IMR-90 (cell line): ENCODE measurements around the gene ASB6. TPM values are rescaled to one million over a fixed set of nuclear protein-coding genes. Genes with fewer than 3 reads are reported as not detected.

ENCODE experiments used
- ATAC-seq: fragments of 200-7000 bp; cut with Tn5 transposase; 2 replicates; pipeline ENCODE4 v1.9.1; 2020; ENCODE audit warnings: low read depth, mild to moderate bottlenecking, moderate library complexity
- BruUV-seq: library from RNA; stranded (reverse); fragments of 400-500 nt; replicated peaks from 2 replicates; lab custom pipeline; 2021; lab: Mats Ljungman, UMichigan
- CTCF ChIA-PET: fragments of 300-600 bp; formaldehyde crosslinking; extraction: SDS; loops from one replicate; lab custom pipeline; 2021; ENCODE audit warnings: antibody characterized with exemption; lab: Yijun Ruan, JAX
- POLR2A ChIA-PET: fragments of 300-600 bp; sonication (Branson Sonifier 250); formaldehyde crosslinking; loops from one replicate; lab custom pipeline; 2022; ENCODE audit warnings: antibody characterized with exemption; ENCODE audit not compliant: unreplicated experiment; lab: Charles Lee
- DNase-seq: peaks from one replicate; pipeline ENCODE4 v3.0.0; 2013
- H2AFZ ChIP-seq: replicated peaks from 2 replicates; pipeline ENCODE3; 2013; ENCODE audit warnings: low read length, mild to moderate bottlenecking; ENCODE audit not compliant: poor library complexity
- H2AK5ac ChIP-seq: 2 replicates; pipeline ENCODE4 v1.6.1; 2013; ENCODE audit warnings: low read depth, low read length, inconsistent platforms
- H2AK9ac ChIP-seq: replicated peaks from 2 replicates; pipeline ENCODE3; 2013; ENCODE audit warnings: mild to moderate bottlenecking, low read depth, low read length, moderate library complexity; ENCODE audit not compliant: poor library complexity
- H2BK120ac ChIP-seq: 2 replicates; pipeline ENCODE4 v1.6.1; 2013; ENCODE audit warnings: low read depth, low read length, inconsistent platforms
- H2BK15ac ChIP-seq: 3 replicates; pipeline ENCODE4 v1.6.1; 2013; ENCODE audit warnings: low read depth, low read length, inconsistent platforms
- H2BK20ac ChIP-seq: 2 replicates; pipeline ENCODE4 v1.6.1; 2013; ENCODE audit warnings: low read depth, mild to moderate bottlenecking, inconsistent platforms, low read length, moderate library complexity
- H2BK5ac ChIP-seq: 2 replicates; pipeline ENCODE4 v1.6.1; 2013; ENCODE audit warnings: mild to moderate bottlenecking, low read depth, low read length, inconsistent platforms; ENCODE audit not compliant: poor library complexity, severe bottlenecking
- H3K14ac ChIP-seq: replicated peaks from 2 replicates; pipeline ENCODE4 v1.6.1; 2013; ENCODE audit warnings: low read depth, low read length, inconsistent platforms
- H3K18ac ChIP-seq: 2 replicates; pipeline ENCODE4 v1.6.1; 2013; ENCODE audit warnings: low read depth, low read length, control low read depth
- H3K23ac ChIP-seq: 2 replicates; pipeline ENCODE4 v1.6.1; 2013; ENCODE audit warnings: low read depth, low read length, inconsistent platforms
- H3K27ac ChIP-seq: 2 replicates; pipeline ENCODE4 v1.5.1; 2013; ENCODE audit warnings: mild to moderate bottlenecking, control low read depth, low read length; ENCODE audit not compliant: insufficient read depth
- H3K27me3 ChIP-seq: 2 replicates; pipeline ENCODE4 v1.6.1; 2013; ENCODE audit warnings: low read length; ENCODE audit not compliant: control insufficient read depth, insufficient read depth
- H3K36me3 ChIP-seq: 2 replicates; pipeline ENCODE4 v1.6.1; 2013; ENCODE audit warnings: low read length, mixed read lengths; ENCODE audit not compliant: control insufficient read depth, insufficient read depth
- H3K4ac ChIP-seq: 2 replicates; pipeline ENCODE4 v1.6.1; 2013; ENCODE audit warnings: low read depth, low read length, inconsistent platforms
- H3K4me1 ChIP-seq: 2 replicates; pipeline ENCODE4 v1.6.1; 2013; ENCODE audit warnings: low read length, mixed read lengths; ENCODE audit not compliant: control insufficient read depth, insufficient read depth
- H3K4me2 ChIP-seq: 2 replicates; pipeline ENCODE4 v1.6.1; 2013; ENCODE audit warnings: low read depth, mild to moderate bottlenecking, control low read depth, low read length, moderate library complexity
- H3K4me3 ChIP-seq: 2 replicates; pipeline ENCODE4 v1.5.1; 2013; ENCODE audit warnings: low read depth, mild to moderate bottlenecking, control low read depth, low read length, moderate library complexity; ENCODE audit not compliant: insufficient read depth
- H3K56ac ChIP-seq: 2 replicates; pipeline ENCODE4 v1.6.1; 2013; ENCODE audit warnings: low read length, inconsistent platforms; ENCODE audit not compliant: insufficient read depth; ENCODE audit errors: extremely low read depth
- H3K79me1 ChIP-seq, 2 experiments: 2 replicates each; pipeline ENCODE4 v1.6.1; 2013; ENCODE audit warnings: low read length in 2 of 2, inconsistent platforms in 1 of 2, low read depth in 1 of 2
- H3K9ac ChIP-seq: 2 replicates; pipeline ENCODE4 v1.6.1; 2013; ENCODE audit warnings: low read depth, low read length, control low read depth
- H3K9me1 ChIP-seq: 2 replicates; pipeline ENCODE4 v1.6.1; 2013; ENCODE audit warnings: low read length, inconsistent platforms; ENCODE audit not compliant: insufficient read depth
- H3K9me3 ChIP-seq: 2 replicates; pipeline ENCODE4 v1.6.1; 2013; ENCODE audit warnings: low read length; ENCODE audit not compliant: control insufficient read depth, insufficient read depth
- H4K20me1 ChIP-seq: 2 replicates; pipeline ENCODE4 v1.6.1; 2013; ENCODE audit warnings: low read length, inconsistent platforms; ENCODE audit not compliant: insufficient read depth
- H4K5ac ChIP-seq: 2 replicates; pipeline ENCODE4 v1.6.1; 2013; ENCODE audit warnings: mild to moderate bottlenecking, low read depth, low read length, control low read depth
- H4K8ac ChIP-seq, 2 experiments: 2 replicates each; pipeline ENCODE4 v1.6.1; 2013; ENCODE audit warnings: low read depth in 2 of 2, low read length in 2 of 2, control low read depth in 1 of 2, inconsistent platforms in 1 of 2
- H4K91ac ChIP-seq: 2 replicates; pipeline ENCODE4 v1.6.1; 2013; ENCODE audit warnings: low read depth, low read length, inconsistent platforms; ENCODE audit not compliant: insufficient read depth
- NFE2L2 ChIP-seq: fragments of 150-350 bp; IDR thresholded peaks from 2 replicates; pipeline ENCODE4 v1.6.1; 2016; ENCODE audit warnings: low read depth, mild to moderate bottlenecking, low read length
- USF2 ChIP-seq: fragments of 150-350 bp; IDR thresholded peaks from 2 replicates; pipeline ENCODE4 v1.6.1; 2017; ENCODE audit warnings: mild to moderate bottlenecking, antibody characterized with exemption, low read length, low read depth
- WGBS, 2 experiments: methylation state at CpG; one replicate each; pipeline versions ENCODE4 v1.1.5 to v1.1.7; 2013; ENCODE audit warnings: missing lambda C conversion rate in 2 of 2; ENCODE audit not compliant: insufficient read length in 1 of 2; ENCODE audit errors: extremely low coverage in 2 of 2; 5-methylcytosine and 5-hydroxymethylcytosine counted together
- dilution Hi-C: fragments of 300-500 bp; cut with HindIII; formaldehyde crosslinking; loops from one replicate; pipeline ENCODE4 v1.14.3; 2018; ENCODE audit warnings: low sequenced_read_pairs; ENCODE audit not compliant: unreplicated experiment
- in situ Hi-C: fragments of 300-500 bp; cut with MboI; formaldehyde crosslinking; loops from 3 replicates; pipeline ENCODE4 v1.14.3; 2019; ENCODE audit warnings: low sequenced_read_pairs, inconsistent platforms, mixed read lengths
- intact Hi-C: fragments of 100-400 bp; cut with micrococcal nuclease; formaldehyde crosslinking; loops from 2 replicates; pipeline ENCODE4 v1.10.0; 2022
- polyA plus RNA-seq, 3 experiments: library from polyadenylated mRNA; depleted of rRNA; stranded (reverse); fragments of >200 nt; gene quantifications; 2 replicates each; pipeline ENCODE4 v1.2.3, GENCODE V29; 2012; ENCODE audit warnings: low replicate concordance in 1 of 3
- total RNA-seq: library from RNA; depleted of rRNA; stranded (reverse); fragments of >200 nt; gene quantifications from 2 replicates; pipeline ENCODE4 v1.2.3, GENCODE V29; 2012

Gene ASB6
- total and polyA plus RNA-seq, 2 of the 4 experiments (the other 2 are of a cell fraction), result 9.7 to 28.9 TPM

GRCh38 chr9:129586685-129587084 lies 55.3 kb downstream of the ASB6 start:
- BruUV-seq, result no TSS peak
- Histone ChIP-seq H3K4me2 (no peak overlapping the region), H2AK9ac (peak overlapping the region; percentile 23), H3K9me3 (no peaks in the 10 kb centered on the region), H2BK15ac (no peak overlapping the region), H2BK5ac (no peak overlapping the region), H4K20me1 (no peaks in the 10 kb centered on the region), H4K91ac (no peak overlapping the region), H2BK120ac (peak overlapping the region; percentile 38; the same call in 1 of the 2 replicates), H3K27me3 (no peaks in the 10 kb centered on the region), H3K23ac (no peak overlapping the region; the same call in 1 of the 2 replicates), H3K56ac (no peak overlapping the region), H2AFZ (peak overlapping the region; percentile 47), H2AK5ac (peak overlapping the region; percentile 90), H3K4me1 (peaks cover 13% of the 10 kb centered on the region), H3K9me1 (peaks cover 9% of the 10 kb centered on the region; the same call in 1 of the 2 replicates), H3K27ac (no peak overlapping the region), H3K18ac (no peak overlapping the region), H3K36me3 (no peaks in the 10 kb centered on the region), H3K9ac (no peak overlapping the region), H2BK20ac (no peak overlapping the region), H4K5ac (peak overlapping the region; percentile 42; the same call in 1 of the 2 replicates), H3K14ac (0 out of 2 replicates have a peak overlapping the region, but pooled peaks have one; percentile 15), H3K79me1 (no peaks in the 10 kb centered on the region), H4K8ac (peak overlapping the region in 1 of 2 experiments; percentile 15; a peak in 1 of 4 replicates), H3K4ac (peak overlapping the region; percentile 47), H3K4me3 (no peak overlapping the region)
- dilution Hi-C loops (no loop called here), intact Hi-C loops (no loop called here), in situ Hi-C loops (no loop called here)
- DNase-seq (no peak), ATAC-seq (peak; percentile 59)
- WGBS, 2 experiments, result 49% methylated on average over 3 of the region's 8 CpGs; no CpG with 5 or more reads in 1 of the 2 experiments
- TF ChIP-seq NFE2L2, result no peak
- no peak for TF ChIP-seq USF2
- CTCF ChIA-PET, result no interaction called here
- POLR2A ChIA-PET, result interaction anchor here (0.5 kb wide), 1 partner anchor 90 kb away, joined by 15 read pairs; no protein-coding TSS in a partner anchor
